Measurements from ENCODE around the gene FILIP1L.

GRCh38 chr3:100059472-100059871 lies 54.8 kb downstream of the FILIP1L start:
- TF ChIP-seq EZH2 (IDR thresholded peaks at IDR 0.05; ENCODE audit: borderline replicate concordance, low read depth, low read length, severe bottlenecking) (no peak), CTCF (IDR thresholded peaks at IDR 0.05; ENCODE audit: borderline replicate concordance, extremely low read depth, low read length, poor library complexity, severe bottlenecking) (no peak)
